GM12878 (cell line): ENCODE measurements around the gene TMEM255A. TPM values are rescaled to one million over a fixed set of nuclear protein-coding genes. Genes with fewer than 3 reads are reported as not detected.
A peak's percentile ranks its signal among the peaks of the same experiment; 100 is the strongest.

Source experiments
- CBFB ChIP-seq: IDR thresholded peaks from 2 replicates; pipeline ENCODE4 v1.6.1; 2016; ENCODE audit warnings: antibody characterized with exemption, low read depth
- CBX5 ChIP-seq: sonication (generic); IDR thresholded peaks from 2 replicates; pipeline ENCODE4 v1.6.1; 2016; ENCODE audit warnings: low read depth, moderate library complexity, mild to moderate bottlenecking, inconsistent platforms
- CREM ChIP-seq: IDR thresholded peaks from 2 replicates; pipeline ENCODE4 v1.6.1; 2014; ENCODE audit warnings: antibody characterized with exemption, low read depth
- CTCF ChIP-seq, 3 experiments: IDR thresholded peaks in 2 of 3; conservative IDR thresholded peaks in 1 of 3; 2 replicates each; pipeline ENCODE4 v1.5.1; 2011; ENCODE audit warnings: low read depth in 3 of 3, low read length in 3 of 3, mild to moderate bottlenecking in 3 of 3, control low read depth in 2 of 3, moderate library complexity in 2 of 3, inconsistent platforms in 1 of 3, mixed read lengths in 1 of 3; ENCODE audit not compliant: control insufficient read depth in 2 of 3, insufficient read depth in 1 of 3; ENCODE audit errors: extremely low read depth in 1 of 3
- EGR1 ChIP-seq, 2 experiments: IDR thresholded peaks; 1 replicate in 1 of 2; 2 replicates in 1 of 2; pipeline ENCODE4 v1.6.1; 2011 to 2012; ENCODE audit warnings: low read depth in 2 of 2, low read length in 2 of 2, borderline replicate concordance in 1 of 2, mild to moderate bottlenecking in 1 of 2, moderate library complexity in 1 of 2
- FOXM1 ChIP-seq: IDR thresholded peaks from 2 replicates; pipeline ENCODE4 v1.6.1; 2012; ENCODE audit warnings: low read depth, mild to moderate bottlenecking, inconsistent platforms, low read length, moderate library complexity
- MLLT1 ChIP-seq: fragments of 450-650 bp; IDR thresholded peaks from 2 replicates; pipeline ENCODE4 v1.6.1; 2016; ENCODE audit warnings: mild to moderate bottlenecking
- SREBF1 ChIP-seq: IDR thresholded peaks from 2 replicates; pipeline ENCODE4 v1.6.1; 2012; ENCODE audit warnings: mild to moderate bottlenecking, low read length
- TAF1 ChIP-seq: IDR thresholded peaks from 2 replicates; pipeline ENCODE4 v1.6.1; 2011; ENCODE audit warnings: mild to moderate bottlenecking, low read depth, low read length, borderline replicate concordance
- TARDBP ChIP-seq: IDR thresholded peaks from 2 replicates; pipeline ENCODE4 v1.6.1; 2016; ENCODE audit warnings: borderline replicate concordance
- TCF7 ChIP-seq: IDR thresholded peaks from 2 replicates; pipeline ENCODE4 v1.6.1; 2014; ENCODE audit warnings: antibody characterized with exemption, borderline replicate concordance
- YY1 ChIP-seq: IDR thresholded peaks from 2 replicates; pipeline ENCODE4 v1.6.1; 2011; ENCODE audit warnings: low read depth, mild to moderate bottlenecking, low read length
- ZBED1 ChIP-seq: IDR thresholded peaks from 2 replicates; pipeline ENCODE4 v1.6.1; 2016; ENCODE audit warnings: borderline replicate concordance
- ZNF384 ChIP-seq: IDR thresholded peaks from 2 replicates; pipeline ENCODE4 v1.6.1; 2012; ENCODE audit warnings: low read depth, mild to moderate bottlenecking, low read length, improper control_type of control experiment, borderline replicate concordance
- ZNF592 ChIP-seq: fragments of 450-650 bp; IDR thresholded peaks from 2 replicates; pipeline ENCODE4 v1.6.1; 2017; ENCODE audit warnings: mild to moderate bottlenecking, moderate library complexity
- polyA plus RNA-seq, 11 experiments: library from polyadenylated mRNA; depleted of rRNA in 4 of 11; unstranded in 6 of 11; stranded (reverse) in 5 of 11; fragments of >200 nt; fragmentation: Nextera tagmentation in 4 of 11; fragmentation: Illumina TruSeq in 1 of 11; extraction: Ambion mirVana in 4 of 11; extraction: Trizol in 1 of 11; gene quantifications; 1 replicate in 1 of 11; 2 replicates in 10 of 11; pipeline versions ENCODE4 v1.2.1 to v1.2.3, GENCODE V29; 2011 to 2016; ENCODE audit warnings: inconsistent platforms in 2 of 11, missing spikeins in 2 of 11, low read depth in 1 of 11
- total RNA-seq, 4 experiments: library from RNA; depleted of rRNA in 3 of 4; stranded (reverse); fragments of >200 nt in 3 of 4; fragmentation: Illumina TruSeq in 1 of 4; extraction: Trizol in 1 of 4; gene quantifications; 2 replicates each; pipeline versions ENCODE4 v1.2.1 to v1.2.3, GENCODE V29; 2013 to 2021
- TF ChIP-seq, protein P1 (sequence below): IDR thresholded peaks from 2 replicates; pipeline ENCODE4 v1.6.1; 2012; ENCODE audit warnings: low read length, inconsistent platforms
- TF ChIP-seq, protein P2 (sequence below): fragments of 450-650 bp; IDR thresholded peaks from 2 replicates; pipeline ENCODE4 v1.6.1; 2018; ENCODE audit warnings: borderline replicate concordance, mild to moderate bottlenecking; ENCODE audit not compliant: partially characterized antibody

TMEM255A gene
- total and polyA plus RNA-seq, 10 of the 15 experiments (the other 5 are each of a cell fraction or from before 2014, with no cell fraction given), result 0.90 to 5.4 (median 1.3) TPM

DNA sequence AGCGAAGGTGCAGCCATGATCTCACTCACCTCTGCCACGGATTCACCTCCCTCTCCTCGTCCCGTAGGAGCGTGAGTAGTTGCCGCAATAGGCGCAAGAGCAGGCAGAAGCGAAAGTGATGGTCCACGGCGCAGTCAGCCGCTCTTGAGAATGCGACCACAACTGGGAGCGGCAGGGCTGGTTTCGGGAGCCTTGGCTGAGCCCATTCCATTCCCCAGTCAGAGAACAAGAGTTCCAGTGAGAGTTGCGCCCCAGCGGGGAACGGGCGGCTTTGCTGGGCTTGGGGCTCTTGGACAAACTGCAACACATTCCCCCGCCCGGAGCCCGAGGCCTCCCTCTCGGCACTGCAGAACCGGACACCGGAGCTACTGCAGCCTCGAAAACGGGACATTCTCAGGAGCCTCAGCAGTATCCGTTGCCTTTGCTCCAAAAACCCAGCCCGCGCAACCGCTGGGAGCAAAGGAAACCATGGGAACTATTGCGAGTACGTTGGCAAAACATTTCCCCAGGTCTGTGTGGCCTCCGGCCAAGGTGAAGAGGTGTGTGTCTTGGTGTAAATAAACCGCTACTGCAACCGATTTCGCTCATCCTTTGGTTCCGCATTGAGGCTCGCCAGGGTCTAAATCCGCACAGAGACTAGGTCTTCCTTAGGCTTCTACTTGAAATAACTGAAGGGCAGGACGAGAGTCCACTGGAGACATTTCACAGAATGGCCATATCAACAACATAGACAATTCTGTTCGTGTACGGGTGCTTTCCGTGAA is 66.3 kb downstream of the TMEM255A start (continued):
- TF ChIP-seq CBX5 (peak; percentile 82; the same call in 1 of the 2 replicates), ZNF592 (no peak), TCF7 (peak; percentile 52; the same call in 1 of the 2 replicates), TAF1 (peak; percentile 51; the same call in 1 of the 2 replicates), CREM (peak; percentile 45; the same call in 1 of the 2 replicates), FOXM1 (peak; percentile 25; the same call in 1 of the 2 replicates), EGR1 (IDR thresholded peaks at IDR 0.05; ENCODE audit: borderline replicate concordance in 1 of 2, low read depth in 2 of 2, low read length in 2 of 2) (0 out of 3 replicates have a peak, but pooled peaks of 1 of the 2 experiments have one; percentile 12), YY1 (peak; percentile 85), CTCF (IDR thresholded peaks at IDR 0.05 in 2 of 3, conservative IDR thresholded peaks at IDR 0.05 in 1 of 3; ENCODE audit: control insufficient read depth in 2 of 3, extremely low read depth in 1 of 3, insufficient read depth in 1 of 3, low read depth in 3 of 3, low read length in 3 of 3) (no peak), MLLT1 (peak; percentile 90), ZBED1 (no peak), SREBF1 (no peak), CBFB (peak; percentile 45; the same call in 1 of the 2 replicates), TARDBP (no peak), ZNF384 (no peak)
- TF ChIP-seq, protein P1, sequence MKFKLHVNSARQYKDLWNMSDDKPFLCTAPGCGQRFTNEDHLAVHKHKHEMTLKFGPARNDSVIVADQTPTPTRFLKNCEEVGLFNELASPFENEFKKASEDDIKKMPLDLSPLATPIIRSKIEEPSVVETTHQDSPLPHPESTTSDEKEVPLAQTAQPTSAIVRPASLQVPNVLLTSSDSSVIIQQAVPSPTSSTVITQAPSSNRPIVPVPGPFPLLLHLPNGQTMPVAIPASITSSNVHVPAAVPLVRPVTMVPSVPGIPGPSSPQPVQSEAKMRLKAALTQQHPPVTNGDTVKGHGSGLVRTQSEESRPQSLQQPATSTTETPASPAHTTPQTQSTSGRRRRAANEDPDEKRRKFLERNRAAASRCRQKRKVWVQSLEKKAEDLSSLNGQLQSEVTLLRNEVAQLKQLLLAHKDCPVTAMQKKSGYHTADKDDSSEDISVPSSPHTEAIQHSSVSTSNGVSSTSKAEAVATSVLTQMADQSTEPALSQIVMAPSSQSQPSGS, result no peak; the same call in 1 of the 2 replicates
- TF ChIP-seq, protein P2, sequence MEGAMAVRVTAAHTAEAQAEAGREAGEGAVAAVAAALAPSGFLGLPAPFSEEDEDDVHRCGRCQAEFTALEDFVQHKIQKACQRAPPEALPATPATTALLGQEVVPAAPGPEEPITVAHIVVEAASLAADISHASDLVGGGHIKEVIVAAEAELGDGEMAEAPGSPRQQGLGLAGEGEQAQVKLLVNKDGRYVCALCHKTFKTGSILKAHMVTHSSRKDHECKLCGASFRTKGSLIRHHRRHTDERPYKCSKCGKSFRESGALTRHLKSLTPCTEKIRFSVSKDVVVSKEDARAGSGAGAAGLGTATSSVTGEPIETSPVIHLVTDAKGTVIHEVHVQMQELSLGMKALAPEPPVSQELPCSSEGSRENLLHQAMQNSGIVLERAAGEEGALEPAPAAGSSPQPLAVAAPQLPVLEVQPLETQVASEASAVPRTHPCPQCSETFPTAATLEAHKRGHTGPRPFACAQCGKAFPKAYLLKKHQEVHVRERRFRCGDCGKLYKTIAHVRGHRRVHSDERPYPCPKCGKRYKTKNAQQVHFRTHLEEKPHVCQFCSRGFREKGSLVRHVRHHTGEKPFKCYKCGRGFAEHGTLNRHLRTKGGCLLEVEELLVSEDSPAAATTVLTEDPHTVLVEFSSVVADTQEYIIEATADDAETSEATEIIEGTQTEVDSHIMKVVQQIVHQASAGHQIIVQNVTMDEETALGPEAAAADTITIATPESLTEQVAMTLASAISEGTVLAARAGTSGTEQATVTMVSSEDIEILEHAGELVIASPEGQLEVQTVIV, result no peak
